HUDEP-2 (cell line): ENCODE measurements around the gene TXNDC12.

ENCODE experiments used
- DNase-seq, 76 experiments: peaks; one replicate each; lab custom pipeline; 2025; ENCODE audit not compliant: unreplicated experiment in 76 of 76; lab: John Stamatoyannopoulos, UW

Gene TXNDC12

DNA sequence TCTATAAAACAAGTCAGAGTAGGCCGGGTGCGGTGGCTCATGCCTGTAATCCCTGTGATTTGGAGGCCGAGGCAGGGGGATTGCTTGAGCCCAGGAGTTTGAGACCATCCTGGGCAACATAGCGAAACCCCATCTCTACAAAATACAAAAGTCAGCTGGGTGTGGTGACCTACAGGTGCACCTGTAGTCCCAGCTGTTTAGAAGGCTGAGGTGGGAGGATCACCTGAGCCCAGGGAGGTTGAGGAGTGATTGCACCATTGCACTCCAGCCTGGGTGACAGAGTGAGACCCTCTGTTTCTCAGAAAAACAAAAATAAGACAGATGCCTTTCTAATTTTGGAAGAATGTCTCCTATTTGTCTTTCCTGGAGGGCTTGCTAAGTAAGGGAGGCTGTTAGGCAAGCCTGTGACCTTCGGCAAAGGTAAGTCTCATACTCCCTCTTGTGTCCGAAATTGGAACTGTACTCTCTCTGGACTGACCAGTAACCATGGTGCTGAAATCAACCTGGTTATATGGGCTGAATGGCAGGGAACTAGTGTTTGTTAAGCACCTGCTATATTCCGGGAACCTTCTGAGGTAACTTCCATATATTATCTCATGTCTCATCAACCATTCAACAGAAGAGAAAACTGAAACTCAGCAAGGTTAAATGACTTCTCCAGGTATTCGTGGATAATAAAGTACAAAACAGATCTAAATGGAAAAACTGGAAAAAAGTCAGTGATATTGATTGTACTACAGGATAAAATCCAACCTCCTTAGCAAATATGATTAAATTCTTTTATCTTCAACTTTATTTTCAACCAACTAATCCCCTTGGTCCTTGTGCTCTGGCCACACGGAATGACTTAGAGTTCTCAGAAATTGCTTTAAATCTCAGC, 52.7 kb downstream of the TXNDC12 start:
- DNase-seq: peak in 53 of 76 experiments; percentile 2 to 90 (median 56)

DNA sequence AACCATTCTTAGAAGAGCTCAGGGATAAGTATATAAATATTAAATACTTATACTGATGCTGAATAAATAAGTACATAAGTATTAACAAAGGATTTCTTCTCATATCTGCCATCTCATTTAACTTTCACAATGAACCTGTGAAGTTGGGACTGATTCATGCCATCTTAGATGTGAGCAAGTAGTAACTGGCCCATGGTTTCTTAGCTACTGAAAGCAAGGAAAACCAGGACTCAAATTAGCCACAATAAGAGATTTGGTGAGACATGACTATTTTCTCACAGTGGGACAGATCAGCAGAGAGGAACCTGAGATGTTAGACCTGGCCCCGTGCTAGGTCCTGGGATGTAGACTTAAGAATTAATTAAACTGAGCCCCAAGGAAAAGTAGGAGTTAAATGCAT, 56.3 kb downstream of the TXNDC12 start:
- no peak for DNase-seq

DNA sequence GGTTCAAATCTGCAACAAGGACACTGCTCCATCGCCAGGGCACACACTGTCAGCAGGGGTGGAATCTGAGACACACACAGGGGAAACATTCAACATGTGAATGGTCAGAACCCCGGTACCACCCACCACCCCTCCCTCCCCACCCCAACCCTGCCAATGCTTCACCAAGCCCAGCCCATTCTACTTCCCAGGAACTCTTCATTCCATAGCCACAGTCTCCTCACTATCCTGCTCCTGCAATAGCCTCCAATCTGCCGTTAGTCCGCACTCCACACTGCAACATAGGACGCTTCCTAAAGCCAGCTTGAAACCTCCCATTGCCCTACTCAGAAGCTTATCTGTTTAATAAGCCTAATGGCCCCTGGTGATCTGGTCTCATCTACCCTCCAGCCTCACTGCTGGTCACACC, 57.0 kb downstream of the TXNDC12 start:
- DNase-seq: no peak

DNA sequence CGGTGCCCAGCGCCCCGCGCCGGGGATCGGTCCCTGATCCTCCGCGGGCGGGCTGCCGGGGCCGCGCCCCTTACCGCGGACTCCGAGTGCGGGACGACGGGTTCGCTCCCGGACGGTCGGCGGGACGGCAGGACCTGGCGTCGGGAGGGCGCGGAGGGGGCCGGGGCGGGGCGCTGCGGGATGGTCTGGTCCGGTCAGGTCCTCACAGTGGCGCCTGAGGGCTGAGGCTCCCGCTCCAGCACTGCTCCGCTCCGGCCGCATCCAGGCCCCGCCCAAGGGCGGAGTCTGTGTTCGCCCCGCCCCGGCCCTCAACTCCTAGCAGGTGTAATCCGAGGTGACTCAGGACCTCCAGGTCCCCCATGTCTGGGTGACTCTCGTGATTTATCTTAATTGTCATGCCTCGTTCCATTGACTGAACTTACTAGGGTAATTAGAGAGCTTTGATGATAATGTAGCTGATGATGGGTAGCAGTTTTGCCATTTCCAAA, 64.5 kb downstream of the TXNDC12 start, which contains the start of gene RAB3B:
Gene RAB3B (minus strand): TSS at position 223 of the 488 bp plus-strand sequence. CDS start 13,583 bp downstream, outside the sequence.
- peak in 50 of 76 experiments; percentile 1 to 57 (median 30) for DNase-seq

DNA sequence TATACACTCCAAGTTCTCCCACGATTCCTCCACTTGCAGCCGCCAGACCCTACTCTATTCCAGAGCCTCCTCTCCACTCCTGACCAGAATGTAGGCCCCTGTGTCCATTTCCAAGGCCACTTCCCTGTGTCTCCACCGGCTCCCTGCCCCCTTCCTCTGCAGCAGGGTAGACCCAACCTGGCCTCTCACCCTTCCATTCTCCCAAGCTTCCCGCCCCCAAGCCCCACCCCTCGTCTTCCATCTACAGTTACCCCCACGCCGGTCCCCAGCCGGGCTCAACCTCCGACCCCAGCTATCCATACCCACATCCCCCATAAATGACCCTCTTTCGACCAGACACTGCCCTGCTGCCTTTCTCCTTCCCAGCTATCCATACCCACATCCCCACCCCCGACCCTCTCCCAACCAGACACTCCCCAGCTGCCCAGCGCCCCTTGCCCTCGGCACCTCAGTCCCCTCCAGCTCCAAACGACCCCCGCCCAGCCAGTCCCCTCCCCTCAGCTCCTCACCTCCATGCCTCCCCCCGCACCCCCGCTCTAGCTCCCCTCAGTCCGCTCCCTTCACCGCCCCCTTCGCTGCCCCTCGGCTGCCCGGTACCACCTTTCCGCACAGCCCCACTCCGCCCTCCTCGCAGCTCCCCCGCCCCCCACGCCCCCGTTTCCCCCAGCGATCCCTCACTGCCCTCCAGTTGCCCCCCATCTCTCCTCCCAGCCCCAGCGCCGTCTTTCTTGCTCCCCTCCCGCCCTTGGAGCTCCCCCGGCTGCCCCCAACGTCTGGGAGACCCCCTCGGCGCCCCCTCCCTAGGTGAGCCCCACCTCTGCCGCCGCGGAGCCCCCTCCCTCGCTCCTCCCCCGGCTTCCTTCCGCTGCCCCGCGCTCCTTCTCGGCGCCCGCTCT, 65.2 kb downstream of the TXNDC12 start:
- no peak for DNase-seq

DNA sequence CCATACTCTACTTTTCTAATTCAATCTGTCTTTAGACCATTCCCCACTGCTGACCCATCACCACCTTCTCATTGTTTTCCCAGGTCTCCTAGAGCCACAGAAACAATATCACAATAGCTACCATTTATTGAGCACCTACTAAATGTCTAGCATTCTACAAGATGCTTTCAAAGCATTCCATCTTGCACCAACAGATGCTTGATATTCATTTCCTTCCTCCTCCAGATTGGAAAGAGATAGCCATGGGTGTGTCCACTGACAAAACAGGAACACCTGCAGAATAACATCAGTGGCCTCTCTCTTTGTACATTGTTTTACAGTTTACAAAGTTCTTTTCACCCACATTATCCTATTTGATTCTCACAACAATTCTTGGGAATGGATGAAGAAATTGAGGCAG, 66.7 kb downstream of the TXNDC12 start:
- DNase-seq: no peak

DNA sequence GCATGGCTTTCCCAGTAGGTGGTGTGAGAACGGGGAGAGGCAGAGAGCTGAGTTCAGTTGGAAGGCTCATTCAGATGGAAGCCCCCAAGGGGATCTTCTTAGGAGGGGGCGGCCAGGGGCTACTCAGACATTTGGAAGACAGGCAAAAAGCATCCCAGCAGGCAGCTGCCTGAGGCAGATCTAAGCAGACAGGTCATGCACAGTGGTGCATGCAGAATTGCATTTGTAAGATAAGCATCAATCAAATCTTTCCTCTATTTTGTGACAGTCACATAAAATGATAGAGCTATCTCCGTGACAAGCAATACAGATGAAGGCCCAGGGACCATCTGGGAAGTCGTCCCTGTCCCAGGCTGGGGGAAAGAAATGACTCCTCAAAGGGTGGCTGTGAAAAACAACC, 68.3 kb downstream of the TXNDC12 start:
- DNase-seq: no peak

DNA sequence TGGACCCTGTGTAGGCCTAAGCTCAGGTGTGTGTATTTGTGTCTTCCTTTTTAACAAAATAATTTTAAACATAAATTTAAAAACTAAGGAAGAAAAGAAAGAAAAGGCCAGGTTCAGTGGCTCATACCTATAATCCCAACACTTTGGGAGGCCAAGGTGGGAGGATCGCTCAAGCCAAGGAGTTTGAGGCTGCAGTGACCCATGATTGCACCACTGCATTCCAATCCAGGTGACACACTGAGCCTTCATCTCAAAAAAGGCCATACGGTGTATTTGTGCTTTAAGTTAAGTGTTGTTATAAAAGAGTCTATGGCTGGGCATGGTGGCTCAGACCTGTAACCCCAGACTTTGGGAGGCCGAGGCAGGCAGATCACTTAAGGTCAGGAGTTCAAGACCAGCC, 72.8 kb downstream of the TXNDC12 start:
- DNase-seq: no peak

DNA sequence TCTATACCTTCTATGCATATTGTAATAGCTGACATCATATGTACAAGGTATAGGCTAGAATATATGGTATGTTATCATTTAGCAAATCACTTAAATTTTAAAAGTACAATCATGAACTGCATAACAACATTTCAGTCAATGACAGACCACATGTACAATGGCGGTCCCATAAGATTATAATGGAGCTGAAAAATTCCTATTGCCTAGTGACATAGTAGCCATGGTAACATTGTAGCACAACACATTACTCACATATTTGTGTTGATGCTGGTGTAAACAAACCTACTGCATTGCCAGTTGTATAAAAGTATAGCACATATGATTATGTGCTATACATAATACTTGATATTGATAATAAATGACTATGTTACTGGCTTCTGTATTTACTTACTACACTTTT, 73.4 kb downstream of the TXNDC12 start:
- no peak for DNase-seq

DNA sequence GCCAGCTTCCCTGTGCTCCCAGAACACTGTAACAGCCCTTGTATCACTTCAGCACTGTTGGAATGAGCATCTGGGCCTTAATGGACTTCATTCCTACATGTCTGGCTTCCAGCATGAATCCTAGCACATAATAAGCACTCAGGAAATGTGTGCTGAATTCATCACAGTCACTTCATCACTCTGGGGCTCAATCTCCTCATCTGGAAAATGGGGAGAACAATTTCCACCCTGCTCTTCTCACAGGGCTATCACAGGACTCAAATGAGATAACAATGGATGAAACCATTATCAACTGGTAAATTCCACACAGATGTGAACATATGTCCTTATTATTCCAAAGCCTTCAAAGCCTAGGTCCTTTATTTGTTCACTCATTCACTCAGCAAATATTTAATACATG, 76.9 kb downstream of the TXNDC12 start:
- DNase-seq: no peak

DNA sequence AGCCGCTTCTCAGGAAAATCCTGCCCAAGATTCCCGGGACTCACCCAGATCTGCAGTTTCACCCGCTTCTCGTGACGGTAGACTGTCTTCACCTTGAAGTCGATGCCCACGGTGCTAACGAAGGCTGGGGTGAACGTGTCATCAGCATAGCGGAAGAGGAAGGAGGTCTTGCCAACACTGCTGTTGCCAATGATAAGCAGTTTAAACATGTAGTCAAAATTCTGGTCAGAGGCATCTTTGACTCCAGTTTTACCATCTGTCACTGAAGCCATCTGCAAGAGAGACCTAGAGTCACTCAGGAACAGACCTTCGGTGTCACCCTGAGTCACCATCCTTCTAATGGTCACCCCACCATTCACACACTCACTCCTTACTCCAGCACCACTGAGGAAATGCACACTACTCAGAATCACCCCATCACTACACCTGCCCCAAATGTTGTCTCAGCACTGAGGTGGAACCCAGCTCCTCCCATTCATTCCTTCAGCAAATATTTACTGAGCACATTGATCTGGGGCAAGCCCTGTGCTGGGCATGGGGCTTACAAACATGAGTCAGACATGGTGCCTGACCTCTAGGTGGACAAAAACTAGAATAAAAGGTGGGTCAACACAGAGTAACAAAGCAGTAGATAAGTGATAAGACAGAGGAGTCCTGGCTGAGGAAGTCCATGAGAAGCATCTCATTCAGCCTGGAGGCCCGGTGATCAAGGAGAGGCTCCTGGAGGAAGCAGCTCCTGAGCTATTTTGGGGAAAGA, 78.0 kb downstream of the TXNDC12 start:
- no peak for DNase-seq

DNA sequence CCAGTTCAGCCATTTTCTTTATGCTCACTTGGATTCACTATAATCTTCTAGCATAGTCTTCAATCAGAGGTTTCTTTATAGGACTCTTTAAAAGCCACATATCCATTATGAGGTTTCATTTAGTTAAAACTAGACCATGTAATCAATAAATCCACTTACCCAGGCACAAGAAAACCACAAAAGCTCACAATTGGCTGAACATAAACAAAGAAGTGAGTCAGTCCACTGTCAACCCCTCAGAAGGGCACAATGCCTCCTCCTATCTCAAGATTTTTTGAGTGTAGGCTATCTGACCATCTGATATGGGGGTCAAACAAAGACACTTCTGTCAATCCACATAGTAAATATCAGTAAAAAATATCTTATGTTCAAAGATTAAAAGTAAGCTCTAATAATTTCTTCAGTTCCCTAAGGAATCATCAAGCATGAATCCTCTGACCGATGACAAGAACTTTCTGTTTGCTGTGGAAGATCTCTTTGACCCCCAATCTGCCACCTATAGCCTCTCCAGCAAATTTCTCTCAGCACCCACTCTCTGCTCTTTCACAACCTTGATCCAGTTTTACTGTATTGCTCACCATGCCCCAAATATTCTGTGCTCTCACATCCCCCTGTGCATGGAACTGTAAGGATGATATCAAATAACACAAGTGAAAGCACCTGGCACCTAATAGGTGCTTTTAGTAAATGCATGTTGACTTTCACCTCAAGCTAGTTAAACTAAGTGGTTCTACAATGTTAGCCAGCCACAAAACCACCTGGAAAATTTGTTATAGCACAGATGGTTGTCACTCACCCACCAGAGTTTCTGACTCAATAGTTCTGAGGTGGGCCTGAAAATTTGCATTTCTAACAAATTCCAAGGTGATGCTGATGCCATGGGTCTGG, 81.2 kb downstream of the TXNDC12 start:
- no peak for DNase-seq
